Prostate gland (tissue), 2 donors: ENCODE results near the gene LIPC. TPM values are rescaled to one million over a fixed set of nuclear protein-coding genes. Genes with fewer than 3 reads are reported as not detected.
A peak's percentile ranks its signal among the peaks of the same experiment; 100 is the strongest.

Experiments
- DNase-seq: peaks from one replicate; pipeline ENCODE4 v3.0.0-alpha.2; 2019; ENCODE audit warnings: low spot score
- H3K27ac ChIP-seq, 2 donors: fragments of 200-600 bp; sonication (generic); 2 replicates each; pipeline ENCODE4 v1.5.1; 2017 to 2019
- H3K27me3 ChIP-seq: fragments of 200-600 bp; sonication (generic); replicated peaks from 2 replicates; pipeline ENCODE4 v1.5.1; 2019; ENCODE audit not compliant: insufficient read depth
- H3K36me3 ChIP-seq, 2 donors: fragments of 200-600 bp; sonication (generic); 1 replicate in 1 of 2; 2 replicates in 1 of 2; pipeline versions ENCODE4 v1.5.1 to v1.8.1; 2017 to 2019
- H3K4me1 ChIP-seq: fragments of 200-600 bp; sonication (generic); replicated peaks from 2 replicates; pipeline ENCODE4 v1.5.1; 2019
- H3K4me3 ChIP-seq, 2 donors: fragments of 200-600 bp; sonication (generic); 2 replicates each; pipeline ENCODE4 v1.5.1; 2017 to 2019
- H3K9me3 ChIP-seq: fragments of 200-600 bp; sonication (generic); 2 replicates; pipeline ENCODE4 v1.5.1; 2017
- POLR2A ChIP-seq: fragments of 450-650 bp; IDR thresholded peaks from one replicate; pipeline ENCODE4 v1.6.1; 2016; ENCODE audit warnings: antibody characterized with exemption, mild to moderate bottlenecking
- POLR2AphosphoS5 ChIP-seq: sonication (generic); formaldehyde crosslinking; IDR thresholded peaks from one replicate; pipeline ENCODE4 v1.6.1; 2017; ENCODE audit warnings: antibody characterized with exemption
- WGBS: methylation state at CpG from one replicate; pipeline ENCODE4 v1.1.5; 2018; 5-methylcytosine and 5-hydroxymethylcytosine counted together
- intact Hi-C: fragments of 100-400 bp; cut with DNase I; formaldehyde crosslinking; loops from one replicate; pipeline ENCODE4 v1.14.2; 2022
- total RNA-seq, 2 donors: library from RNA; depleted of rRNA; stranded (reverse); fragments of >200 nt; gene quantifications; one replicate each; pipeline ENCODE4 v1.1.0, GENCODE V29; 2016
- TF ChIP-seq, protein P1 (sequence below), 4 experiments: fragments of 200-600 bp in 2 of 4; fragments of 450-650 bp in 2 of 4; sonication (generic) in 2 of 4; IDR thresholded peaks; 1 replicate in 3 of 4; 2 replicates in 1 of 4; pipeline ENCODE4 v1.5.1; 2016 to 2019; ENCODE audit warnings: antibody characterized with exemption in 4 of 4, mild to moderate bottlenecking in 2 of 4, moderate library complexity in 2 of 4

LIPC gene
- total RNA-seq, 2 donors from 2014 or later: 0.14 TPM; not detected in 1

DNA sequence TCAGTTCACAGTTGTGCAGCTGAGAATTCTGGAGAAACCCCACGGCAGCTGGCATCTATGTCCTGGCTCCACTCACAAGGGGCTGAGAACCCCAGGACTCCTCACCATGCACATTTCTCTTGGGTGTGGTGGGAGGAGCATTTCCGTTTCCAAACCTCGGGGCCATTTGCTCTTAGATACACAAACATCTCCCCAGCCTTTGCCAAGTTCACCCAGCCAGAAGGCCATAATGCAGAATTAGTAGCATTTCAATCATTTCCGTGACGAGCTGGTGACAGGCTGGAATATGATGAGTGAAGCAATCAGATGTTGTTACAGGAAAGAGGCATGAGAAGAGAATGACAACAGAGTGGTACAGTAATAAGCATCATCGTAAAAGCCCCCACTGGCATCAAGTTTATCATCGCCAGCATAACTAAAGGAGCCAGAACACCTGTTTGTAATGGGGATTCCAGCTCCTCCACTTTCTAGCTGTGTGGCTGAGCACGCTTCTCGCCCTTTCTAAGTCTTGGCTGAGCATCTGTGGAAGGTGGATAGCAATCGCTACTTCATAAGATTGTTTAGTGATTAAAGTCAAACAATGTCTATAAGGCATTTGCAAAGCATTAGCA, 82.0 kb downstream of the LIPC start:
- TF ChIP-seq POLR2AphosphoS5 (no peak), POLR2A (no peak)
- TF ChIP-seq, protein P1, sequence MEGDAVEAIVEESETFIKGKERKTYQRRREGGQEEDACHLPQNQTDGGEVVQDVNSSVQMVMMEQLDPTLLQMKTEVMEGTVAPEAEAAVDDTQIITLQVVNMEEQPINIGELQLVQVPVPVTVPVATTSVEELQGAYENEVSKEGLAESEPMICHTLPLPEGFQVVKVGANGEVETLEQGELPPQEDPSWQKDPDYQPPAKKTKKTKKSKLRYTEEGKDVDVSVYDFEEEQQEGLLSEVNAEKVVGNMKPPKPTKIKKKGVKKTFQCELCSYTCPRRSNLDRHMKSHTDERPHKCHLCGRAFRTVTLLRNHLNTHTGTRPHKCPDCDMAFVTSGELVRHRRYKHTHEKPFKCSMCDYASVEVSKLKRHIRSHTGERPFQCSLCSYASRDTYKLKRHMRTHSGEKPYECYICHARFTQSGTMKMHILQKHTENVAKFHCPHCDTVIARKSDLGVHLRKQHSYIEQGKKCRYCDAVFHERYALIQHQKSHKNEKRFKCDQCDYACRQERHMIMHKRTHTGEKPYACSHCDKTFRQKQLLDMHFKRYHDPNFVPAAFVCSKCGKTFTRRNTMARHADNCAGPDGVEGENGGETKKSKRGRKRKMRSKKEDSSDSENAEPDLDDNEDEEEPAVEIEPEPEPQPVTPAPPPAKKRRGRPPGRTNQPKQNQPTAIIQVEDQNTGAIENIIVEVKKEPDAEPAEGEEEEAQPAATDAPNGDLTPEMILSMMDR (IDR thresholded peaks at IDR 0.05): no peak
- Histone ChIP-seq H3K27me3 (no peaks in the 10 kb centered on the region), H3K27ac (no peak overlapping the region), H3K36me3 (no peaks in the 10 kb centered on the region), H3K9me3 (no peaks in the 10 kb centered on the region), H3K4me1 (no peaks in the 10 kb centered on the region), H3K4me3 (no peak overlapping the region)
- no peak for DNase-seq
- WGBS: 58% methylated on average over 10 of the region's 10 CpGs
- intact Hi-C loops: no loop called here

DNA sequence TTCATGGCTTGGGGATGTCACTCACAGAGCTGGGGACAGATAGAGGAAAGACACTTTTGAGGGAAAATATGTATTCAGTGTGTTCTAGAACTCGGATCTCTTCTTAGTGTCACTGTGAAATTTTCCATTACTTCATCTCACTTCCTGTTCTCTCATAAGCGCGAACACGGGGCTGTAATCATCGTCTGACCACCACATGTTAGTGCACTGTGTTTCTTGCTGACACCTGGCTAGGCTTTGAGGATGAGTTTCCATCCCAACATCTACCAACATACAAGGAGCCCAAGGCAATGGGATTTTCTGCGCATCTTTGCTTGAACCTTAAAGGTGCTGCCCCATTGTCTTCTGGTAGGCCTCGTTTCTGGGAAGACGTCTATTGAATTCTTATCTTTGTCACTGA, 84.0 kb downstream of the LIPC start:
- TF ChIP-seq, protein P1 (IDR thresholded peaks at IDR 0.05): no peak
- no peaks in the 10 kb centered on the region for H3K4me1 ChIP-seq
- H3K27me3 ChIP-seq: no peaks in the 10 kb centered on the region
- H3K36me3 ChIP-seq: no peaks in the 10 kb centered on the region
- H3K4me3 ChIP-seq: no peak overlapping the region
- intact Hi-C loops: no loop called here
- H3K27ac ChIP-seq: peak overlapping the region in 1 of 2 donors; percentile 33
- WGBS: 79% methylated on average over 8 of the region's 8 CpGs
- no peaks in the 10 kb centered on the region for H3K9me3 ChIP-seq
- DNase-seq: no peak

DNA sequence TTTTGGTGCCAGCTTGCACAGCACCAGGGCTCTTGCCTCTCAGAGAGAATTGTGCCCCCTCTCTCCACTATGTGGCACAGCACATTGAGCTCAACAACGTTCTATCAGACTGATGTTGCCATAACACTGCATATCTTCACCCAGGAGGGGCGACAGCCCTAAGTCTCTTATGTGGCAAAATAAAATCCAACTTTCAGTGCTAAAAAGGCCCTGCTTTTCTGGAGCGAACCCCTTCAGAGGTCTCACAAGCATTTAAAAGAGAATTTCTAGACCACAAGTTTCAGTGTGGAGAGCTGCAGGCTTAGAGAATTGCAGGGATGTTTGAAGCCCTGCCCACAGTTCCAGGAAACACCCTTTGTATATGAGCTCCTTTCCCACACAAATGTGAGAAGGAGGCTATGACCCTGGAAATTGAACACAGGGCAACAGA, 85.5 kb downstream of the LIPC start:
- no peak for DNase-seq
- H3K36me3 ChIP-seq: no peaks in the 10 kb centered on the region
- no peaks in the 10 kb centered on the region for H3K4me1 ChIP-seq
- 81% methylated on average over 3 of the region's 3 CpGs for WGBS
- no peak overlapping the region for H3K27ac ChIP-seq
- H3K27me3 ChIP-seq: no peaks in the 10 kb centered on the region
- intact Hi-C loops: no loop called here
- H3K4me3 ChIP-seq: no peak overlapping the region
- TF ChIP-seq, protein P1 (IDR thresholded peaks at IDR 0.05): no peak
- TF ChIP-seq POLR2A (no peak), POLR2AphosphoS5 (no peak)
- no peaks in the 10 kb centered on the region for H3K9me3 ChIP-seq

DNA sequence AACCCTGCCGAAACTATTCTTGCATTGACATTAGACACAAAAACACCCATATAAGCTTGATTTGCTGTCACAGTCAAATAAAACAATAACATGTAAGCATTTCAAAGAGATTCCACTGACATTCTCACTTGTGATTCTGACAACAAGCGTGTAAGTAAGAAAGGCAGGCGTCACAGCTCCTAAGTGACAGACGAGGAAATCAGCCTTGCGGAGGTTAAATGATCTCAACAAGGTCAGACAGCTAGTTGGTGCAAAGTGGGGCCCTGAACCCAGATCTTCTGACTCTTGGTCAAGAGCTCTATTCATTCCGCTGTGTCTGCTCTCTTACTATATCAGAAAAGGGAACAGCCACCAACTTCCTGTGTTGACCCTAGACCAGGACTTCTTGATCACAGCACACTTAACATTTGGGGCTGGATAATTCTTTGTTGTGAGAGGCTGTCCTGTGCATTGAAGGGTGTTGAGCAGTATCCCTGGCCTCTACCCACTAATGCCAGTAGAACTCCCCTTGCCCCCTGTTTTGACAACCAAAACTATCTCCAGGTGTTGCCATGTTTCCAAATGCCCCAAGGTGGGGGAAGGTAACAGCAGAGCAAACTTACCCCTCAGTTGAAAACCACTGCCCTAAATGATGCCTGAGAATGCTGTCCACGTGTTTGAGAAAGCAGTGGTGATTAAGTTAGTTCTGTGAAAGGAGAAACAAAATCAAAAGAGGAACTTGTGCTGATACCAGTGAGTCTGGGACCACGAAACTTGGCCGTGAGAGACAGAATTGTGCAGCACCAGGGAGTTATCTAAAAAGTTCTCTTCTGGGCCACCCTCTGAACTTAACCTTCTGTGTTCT, 86.1 kb downstream of the LIPC start:
- intact Hi-C loops: no loop called here
- TF ChIP-seq, protein P1 (IDR thresholded peaks at IDR 0.05): no peak
- TF ChIP-seq POLR2A: no peak
- no peak for TF ChIP-seq POLR2AphosphoS5
- Histone ChIP-seq H3K36me3 (no peaks in the 10 kb centered on the region), H3K4me1 (no peaks in the 10 kb centered on the region), H3K27ac (no peak overlapping the region), H3K4me3 (no peak overlapping the region), H3K27me3 (no peaks in the 10 kb centered on the region), H3K9me3 (no peaks in the 10 kb centered on the region)
- WGBS: 85% methylated on average over 9 of the region's 9 CpGs
- no peak for DNase-seq

DNA sequence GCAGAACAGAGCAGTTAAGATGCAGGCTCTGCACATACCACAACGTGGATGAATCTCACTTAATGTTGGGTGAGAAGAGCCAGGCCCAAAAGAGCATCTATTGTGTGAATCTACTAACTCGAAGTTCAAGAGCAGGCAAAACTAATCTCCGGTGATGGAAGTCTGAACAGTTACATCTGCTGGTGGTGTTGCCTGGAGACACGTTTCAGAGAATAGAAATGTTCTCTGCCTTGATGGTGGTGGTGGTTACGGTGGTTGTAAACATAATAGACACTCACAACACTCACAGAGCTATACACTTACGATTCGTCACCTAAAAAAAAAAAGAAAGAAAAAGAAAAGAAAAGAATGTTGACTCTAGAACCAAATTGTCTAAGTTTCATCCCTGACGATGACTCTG, 86.8 kb downstream of the LIPC start:
- H3K27ac ChIP-seq: no peak overlapping the region
- H3K36me3 ChIP-seq: no peaks in the 10 kb centered on the region
- intact Hi-C loops: no loop called here
- no peaks in the 10 kb centered on the region for H3K27me3 ChIP-seq
- no peaks in the 10 kb centered on the region for H3K9me3 ChIP-seq
- DNase-seq: no peak
- TF ChIP-seq POLR2AphosphoS5: no peak
- TF ChIP-seq, protein P1 (IDR thresholded peaks at IDR 0.05): no peak
- TF ChIP-seq POLR2A: no peak
- 65% methylated on average over 8 of the region's 8 CpGs for WGBS
- H3K4me3 ChIP-seq: no peak overlapping the region
- no peaks in the 10 kb centered on the region for H3K4me1 ChIP-seq
